Prostate gland (tissue), 2 donors: Measurements from ENCODE around the gene FOXRED1.

Experiments
- CTCF ChIP-seq, 4 experiments: fragments of 200-600 bp in 2 of 4; fragments of 450-650 bp in 2 of 4; sonication (generic) in 2 of 4; IDR thresholded peaks; 1 replicate in 3 of 4; 2 replicates in 1 of 4; pipeline ENCODE4 v1.5.1; 2016 to 2019; ENCODE audit warnings: antibody characterized with exemption in 4 of 4, mild to moderate bottlenecking in 2 of 4, moderate library complexity in 2 of 4
- POLR2AphosphoS5 ChIP-seq: sonication (generic); formaldehyde crosslinking; IDR thresholded peaks from one replicate; pipeline ENCODE4 v1.6.1; 2017; ENCODE audit warnings: antibody characterized with exemption

GRCh38 chr11:126262216-126262615 is 6.7 kb upstream of the FOXRED1 start:
- no peak for TF ChIP-seq CTCF (IDR thresholded peaks at IDR 0.05)
- no peak for TF ChIP-seq POLR2AphosphoS5
